Measurements from ENCODE around the gene LRRC8A. TPM values are rescaled to one million over a fixed set of nuclear protein-coding genes. Genes with fewer than 3 reads are reported as not detected.
"Not testable (repeated sequence)": the region's sequence is repeated elsewhere in the genome, so short reads cannot be mapped to it uniquely, and the experiment has no call there.

The LRRC8A gene
- total RNA-seq, 2 donors from 2014 or later, result 54.6 to 58.7 TPM

- Mint-ChIP-seq H3K27me3 (ENCODE audit: insufficient read depth) (no peaks in the 10 kb centered on the region), H3K9me3 (no peaks in the 10 kb centered on the region), H3K4me1 (peaks cover 2% of the 10 kb centered on the region), H3K36me3 (ENCODE audit: low read depth) (peaks cover 5% of the 10 kb centered on the region), H3K27ac (no peak overlapping the region), H3K4me3 (no peak overlapping the region)
- Histone ChIP-seq H3K9me3 (ENCODE audit: control insufficient read depth, low read length) (no peaks in the 10 kb centered on the region), H3K4me1 (ENCODE audit: control insufficient read depth, insufficient read depth, low read length) (peaks cover 3% of the 10 kb centered on the region), H3K4me3 (ENCODE audit: low read length) (no peak overlapping the region), H3K36me3 (ENCODE audit: control insufficient read depth, insufficient read depth, low read length) (peaks cover 8% of the 10 kb centered on the region), H3K27ac (ENCODE audit: low read depth, low read length) (no peak overlapping the region), H3K27me3 (ENCODE audit: control insufficient read depth, insufficient read depth, low read length, poor library complexity, severe bottlenecking) (no peaks in the 10 kb centered on the region), H3K9ac (ENCODE audit: extremely low read depth, low read length, poor library complexity, severe bottlenecking) (no peak overlapping the region)
- whole genome bisulfite sequencing, 2 experiments (ENCODE audit: insufficient coverage in 1 of 2, insufficient read length in 1 of 2), result 91 to 97% methylated on average over 11 to 12 of the region's 12 CpGs
- TF ChIP-seq CTCF (conservative IDR thresholded peaks at IDR 0.05), result no peak
- no peak for DNase-seq
These were observed 59.2 kb downstream of the LRRC8A start for GRCh38 chr9:128940946-128941755.

- no peak overlapping the region for H3K27ac ChIP-seq (ENCODE audit: low read depth, low read length)
- Mint-ChIP-seq H3K27ac (peak overlapping the region; percentile 39), H3K9me3 (no peaks in the 10 kb centered on the region), H3K36me3 (ENCODE audit: low read depth) (peaks cover 7% of the 10 kb centered on the region), H3K4me3 (no peak overlapping the region), H3K4me1 (peaks cover 12% of the 10 kb centered on the region), H3K27me3 (ENCODE audit: insufficient read depth) (no peaks in the 10 kb centered on the region)
- H3K9ac ChIP-seq (ENCODE audit: extremely low read depth, low read length, poor library complexity, severe bottlenecking), result no peak overlapping the region
- H3K36me3 ChIP-seq (ENCODE audit: control insufficient read depth, insufficient read depth, low read length), result peaks cover 9% of the 10 kb centered on the region
- no peaks in the 10 kb centered on the region for H3K27me3 ChIP-seq (ENCODE audit: control insufficient read depth, insufficient read depth, low read length, poor library complexity, severe bottlenecking)
- no peak overlapping the region for H3K4me3 ChIP-seq (ENCODE audit: low read length)
- WGBS, 2 experiments (ENCODE audit: insufficient coverage in 1 of 2, insufficient read length in 1 of 2), result 92 to 96% methylated on average over 4 to 7 of the region's 7 CpGs
- H3K4me1 ChIP-seq (ENCODE audit: control insufficient read depth, insufficient read depth, low read length), result peaks cover 3% of the 10 kb centered on the region
- no peak for DNase-seq
- no peak for TF ChIP-seq CTCF (conservative IDR thresholded peaks at IDR 0.05)
- H3K9me3 ChIP-seq (ENCODE audit: control insufficient read depth, low read length), result no peaks in the 10 kb centered on the region
These were observed 62.1 kb downstream of the LRRC8A start for GRCh38 chr9:128943832-128944620.

- H3K4me1 Mint-ChIP-seq, result peaks cover 12% of the 10 kb centered on the region
- not testable (repeated sequence) for H3K4me3 Mint-ChIP-seq; H3K27ac Mint-ChIP-seq; H3K27me3 ChIP-seq (ENCODE audit: control insufficient read depth, insufficient read depth, low read length, poor library complexity, severe bottlenecking); H3K9ac ChIP-seq (ENCODE audit: extremely low read depth, low read length, poor library complexity, severe bottlenecking); H3K9me3 Mint-ChIP-seq; H3K4me3 ChIP-seq (ENCODE audit: low read length); H3K27ac ChIP-seq (ENCODE audit: low read depth, low read length); H3K36me3 Mint-ChIP-seq (ENCODE audit: low read depth); H3K9me3 ChIP-seq (ENCODE audit: control insufficient read depth, low read length); H3K27me3 Mint-ChIP-seq (ENCODE audit: insufficient read depth); H3K4me1 ChIP-seq (ENCODE audit: control insufficient read depth, insufficient read depth, low read length); DNase-seq; H3K36me3 ChIP-seq (ENCODE audit: control insufficient read depth, insufficient read depth, low read length)
- WGBS, 2 experiments (ENCODE audit: insufficient coverage in 1 of 2, insufficient read length in 1 of 2), result 94 to 95% methylated on average over 6 to 7 of the region's 7 CpGs
These were observed 63.0 kb downstream of the LRRC8A start for GRCh38 chr9:128944966-128945365.
